ENCODE results near the gene OOSP3. TPM values are rescaled to one million over a fixed set of nuclear protein-coding genes. Genes with fewer than 3 reads are reported as not detected.

The OOSP3 gene
- total RNA-seq, 1 experiment from 2014 or later, result not detected

DNA sequence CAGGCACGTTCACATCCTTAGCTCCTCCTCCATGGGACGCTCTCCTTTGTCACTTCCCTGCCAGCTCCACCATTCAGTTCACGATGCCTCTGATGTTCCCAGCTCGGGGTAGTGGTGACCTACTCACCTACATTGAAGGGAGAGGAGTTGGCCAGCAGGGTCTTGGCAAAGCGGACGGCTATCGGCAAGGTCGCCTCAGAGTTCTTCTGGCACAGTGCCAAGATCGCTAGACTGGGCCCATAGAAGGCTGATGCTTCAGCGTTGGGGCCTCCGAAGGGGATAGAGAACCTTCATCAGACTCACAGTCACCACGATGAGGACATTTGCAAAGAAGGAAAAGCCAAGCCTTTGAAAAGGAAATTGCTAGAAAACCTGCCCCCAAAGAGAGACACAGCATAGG, 36.3 kb upstream of the OOSP3 start:
- no TSS peak for BruUV-seq (replicated peaks)
- CTCF ChIA-PET, result no interaction called here
- Histone ChIP-seq H3K36me3 (ENCODE audit: control insufficient read depth in 1 of 2, insufficient read depth in 2 of 2, low read length in 2 of 2) (no peaks in the 10 kb centered on the region), H4K20me1 (ENCODE audit: insufficient read depth) (no peaks in the 10 kb centered on the region), H3K9me3 (ENCODE audit: control insufficient read depth in 1 of 2, insufficient read depth in 1 of 2, low read depth in 1 of 2, low read length in 2 of 2) (no peaks in the 10 kb centered on the region), H3K27me3 (ENCODE audit: insufficient read depth, low read length) (no peaks in the 10 kb centered on the region), H3K4me2 (ENCODE audit: low read length) (no peak overlapping the region), H3K4me1 (ENCODE audit: control insufficient read depth in 1 of 2, insufficient read depth in 2 of 2, low read length in 2 of 2) (no peaks in the 10 kb centered on the region), H3K79me2 (ENCODE audit: insufficient read depth, low read length) (no peaks in the 10 kb centered on the region), H3K4me3 (replicated peaks in 1 of 2; ENCODE audit: low read depth in 1 of 2, low read length in 2 of 2) (no peak overlapping the region), H3K9ac (ENCODE audit: low read length) (no peak overlapping the region), H2AFZ (ENCODE audit: low read depth, low read length, poor library complexity, severe bottlenecking) (no peak overlapping the region), H3K27ac (ENCODE audit: low read depth, low read length) (no peak overlapping the region), H3K9me2 (ENCODE audit: insufficient read depth) (no peaks in the 10 kb centered on the region)
- intact Hi-C loops (cut with micrococcal nuclease), result no loop called here
- TF ChIP-seq YY1 (IDR thresholded peaks at IDR 0.05; ENCODE audit: extremely low read depth, insufficient replicate concordance, low read depth, low read length), result no peak
- no peak for TF ChIP-seq POLR2AphosphoS5 (IDR thresholded peaks at IDR 0.05; ENCODE audit: low read depth, low read length)
- no peak for TF ChIP-seq CBX3 (IDR thresholded peaks at IDR 0.05; ENCODE audit: low read depth)
- no peak for TF ChIP-seq TCF7L2 (IDR thresholded peaks at IDR 0.05; ENCODE audit: borderline replicate concordance, extremely low read depth, insufficient read depth, insufficient read length)
- no peak for TF ChIP-seq CTCF (IDR thresholded peaks at IDR 0.05 in 2 of 3, conservative IDR thresholded peaks at IDR 0.05 in 1 of 3; ENCODE audit: borderline replicate concordance in 1 of 3, insufficient read depth in 1 of 3, low read depth in 2 of 3, low read length in 2 of 3)
- TF ChIP-seq, protein P1, sequence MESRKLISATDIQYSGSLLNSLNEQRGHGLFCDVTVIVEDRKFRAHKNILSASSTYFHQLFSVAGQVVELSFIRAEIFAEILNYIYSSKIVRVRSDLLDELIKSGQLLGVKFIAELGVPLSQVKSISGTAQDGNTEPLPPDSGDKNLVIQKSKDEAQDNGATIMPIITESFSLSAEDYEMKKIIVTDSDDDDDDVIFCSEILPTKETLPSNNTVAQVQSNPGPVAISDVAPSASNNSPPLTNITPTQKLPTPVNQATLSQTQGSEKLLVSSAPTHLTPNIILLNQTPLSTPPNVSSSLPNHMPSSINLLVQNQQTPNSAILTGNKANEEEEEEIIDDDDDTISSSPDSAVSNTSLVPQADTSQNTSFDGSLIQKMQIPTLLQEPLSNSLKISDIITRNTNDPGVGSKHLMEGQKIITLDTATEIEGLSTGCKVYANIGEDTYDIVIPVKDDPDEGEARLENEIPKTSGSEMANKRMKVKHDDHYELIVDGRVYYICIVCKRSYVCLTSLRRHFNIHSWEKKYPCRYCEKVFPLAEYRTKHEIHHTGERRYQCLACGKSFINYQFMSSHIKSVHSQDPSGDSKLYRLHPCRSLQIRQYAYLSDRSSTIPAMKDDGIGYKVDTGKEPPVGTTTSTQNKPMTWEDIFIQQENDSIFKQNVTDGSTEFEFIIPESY (IDR thresholded peaks at IDR 0.05; ENCODE audit: extremely low read depth, insufficient replicate concordance, low read length), result no peak
- no peak for TF ChIP-seq SP1 (IDR thresholded peaks at IDR 0.05; ENCODE audit: low read depth)
- TF ChIP-seq SIN3A (IDR thresholded peaks at IDR 0.05; ENCODE audit: low read depth), result no peak
- TF ChIP-seq RAD21 (IDR thresholded peaks at IDR 0.05; ENCODE audit: low read depth), result no peak
- no peak for TF ChIP-seq ATF3 (IDR thresholded peaks at IDR 0.05)
- TF ChIP-seq, protein P2, sequence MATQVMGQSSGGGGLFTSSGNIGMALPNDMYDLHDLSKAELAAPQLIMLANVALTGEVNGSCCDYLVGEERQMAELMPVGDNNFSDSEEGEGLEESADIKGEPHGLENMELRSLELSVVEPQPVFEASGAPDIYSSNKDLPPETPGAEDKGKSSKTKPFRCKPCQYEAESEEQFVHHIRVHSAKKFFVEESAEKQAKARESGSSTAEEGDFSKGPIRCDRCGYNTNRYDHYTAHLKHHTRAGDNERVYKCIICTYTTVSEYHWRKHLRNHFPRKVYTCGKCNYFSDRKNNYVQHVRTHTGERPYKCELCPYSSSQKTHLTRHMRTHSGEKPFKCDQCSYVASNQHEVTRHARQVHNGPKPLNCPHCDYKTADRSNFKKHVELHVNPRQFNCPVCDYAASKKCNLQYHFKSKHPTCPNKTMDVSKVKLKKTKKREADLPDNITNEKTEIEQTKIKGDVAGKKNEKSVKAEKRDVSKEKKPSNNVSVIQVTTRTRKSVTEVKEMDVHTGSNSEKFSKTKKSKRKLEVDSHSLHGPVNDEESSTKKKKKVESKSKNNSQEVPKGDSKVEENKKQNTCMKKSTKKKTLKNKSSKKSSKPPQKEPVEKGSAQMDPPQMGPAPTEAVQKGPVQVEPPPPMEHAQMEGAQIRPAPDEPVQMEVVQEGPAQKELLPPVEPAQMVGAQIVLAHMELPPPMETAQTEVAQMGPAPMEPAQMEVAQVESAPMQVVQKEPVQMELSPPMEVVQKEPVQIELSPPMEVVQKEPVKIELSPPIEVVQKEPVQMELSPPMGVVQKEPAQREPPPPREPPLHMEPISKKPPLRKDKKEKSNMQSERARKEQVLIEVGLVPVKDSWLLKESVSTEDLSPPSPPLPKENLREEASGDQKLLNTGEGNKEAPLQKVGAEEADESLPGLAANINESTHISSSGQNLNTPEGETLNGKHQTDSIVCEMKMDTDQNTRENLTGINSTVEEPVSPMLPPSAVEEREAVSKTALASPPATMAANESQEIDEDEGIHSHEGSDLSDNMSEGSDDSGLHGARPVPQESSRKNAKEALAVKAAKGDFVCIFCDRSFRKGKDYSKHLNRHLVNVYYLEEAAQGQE (IDR thresholded peaks at IDR 0.05; ENCODE audit: low read depth), result no peak
- no peak for TF ChIP-seq MAX (IDR thresholded peaks at IDR 0.05)
- ATAC-seq (no peak), DNase-seq (ENCODE audit: low read depth, low spot score) (no peak)
- RAD21 ChIA-PET (ENCODE audit: low non-redundant PET in 1 of 2, low total read pairs in 2 of 2, uncharacterized antibody in 2 of 2, unreplicated experiment in 2 of 2), result no interaction called here
- POLR2A ChIA-PET, result no interaction called here
